Parathyroid adenoma (tissue), 2 donors: ENCODE data around the gene SF3B3.

Experiments used
- H2AFZ ChIP-seq: fragments of 300-600 bp; sonication (generic); one replicate; pipeline ENCODE4 v1.7.0; 2017; ENCODE audit warnings: antibody characterized with exemption, mild to moderate bottlenecking
- H3K27ac ChIP-seq: fragments of 300-600 bp; sonication (generic); one replicate; pipeline ENCODE4 v1.7.0; 2017
- H3K27me3 ChIP-seq: fragments of 300-600 bp; sonication (generic); one replicate; pipeline ENCODE4 v1.7.0; 2017; ENCODE audit warnings: low read length; ENCODE audit not compliant: control insufficient read depth, insufficient read depth
- H3K36me3 ChIP-seq: fragments of 300-600 bp; sonication (generic); one replicate; pipeline ENCODE4 v1.7.0; 2017; ENCODE audit warnings: low read length; ENCODE audit not compliant: control insufficient read depth, insufficient read depth
- H3K4me1 ChIP-seq: fragments of 300-600 bp; sonication (generic); one replicate; pipeline ENCODE4 v1.7.0; 2017; ENCODE audit warnings: control low read depth
- H3K4me2 ChIP-seq: fragments of 300-600 bp; sonication (generic); one replicate; pipeline ENCODE4 v1.7.0; 2017; ENCODE audit warnings: low read length
- H3K4me3 ChIP-seq: fragments of 300-600 bp; sonication (generic); one replicate; pipeline ENCODE4 v1.7.0; 2017; ENCODE audit warnings: low read depth, low read length
- H3K79me2 ChIP-seq: fragments of 300-600 bp; sonication (generic); one replicate; pipeline ENCODE4 v1.7.0; 2017; ENCODE audit warnings: control low read depth
- H3K9ac ChIP-seq: fragments of 300-600 bp; sonication (generic); one replicate; pipeline ENCODE4 v1.7.0; 2017; ENCODE audit warnings: mild to moderate bottlenecking
- H3K9me3 ChIP-seq: fragments of 300-600 bp; sonication (generic); one replicate; pipeline ENCODE4 v1.7.0; 2017; ENCODE audit warnings: low read length; ENCODE audit not compliant: control insufficient read depth
- TF ChIP-seq, protein P1 (sequence below): fragments of 300-600 bp; sonication (generic); IDR thresholded peaks from one replicate; pipeline ENCODE4 v1.7.0; 2017; ENCODE audit warnings: antibody characterized with exemption, mild to moderate bottlenecking
- donor health status: primary hyperparathyroidism.

Gene SF3B3

DNA sequence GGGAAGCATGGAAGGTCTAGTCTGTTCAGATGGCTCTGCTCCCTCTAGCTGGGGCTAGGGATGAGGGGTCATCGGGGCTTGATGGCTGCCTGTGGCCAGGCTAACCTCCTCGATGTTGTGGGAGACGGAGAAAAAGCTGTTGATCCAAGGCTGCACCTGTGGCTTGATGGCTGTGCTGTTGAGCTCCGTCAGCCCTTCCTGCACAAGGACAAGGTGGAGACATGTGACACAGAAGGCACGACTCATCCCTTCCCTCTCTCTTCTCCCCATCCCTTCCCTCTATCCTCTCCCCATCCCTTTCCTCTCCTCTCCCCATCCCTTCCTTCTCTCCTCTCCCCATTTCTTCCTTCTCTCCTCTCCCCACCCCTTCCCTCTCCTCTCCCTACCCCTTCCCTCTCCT, 41.0 kb upstream of the SF3B3 start:
- no peaks in the 10 kb centered on the region for H3K27me3 ChIP-seq
- H3K9me3 ChIP-seq: no peaks in the 10 kb centered on the region
- no peaks in the 10 kb centered on the region for H3K4me1 ChIP-seq
- no peak overlapping the region for H3K4me3 ChIP-seq
- H3K9ac ChIP-seq: no peak overlapping the region
- TF ChIP-seq, protein P1, sequence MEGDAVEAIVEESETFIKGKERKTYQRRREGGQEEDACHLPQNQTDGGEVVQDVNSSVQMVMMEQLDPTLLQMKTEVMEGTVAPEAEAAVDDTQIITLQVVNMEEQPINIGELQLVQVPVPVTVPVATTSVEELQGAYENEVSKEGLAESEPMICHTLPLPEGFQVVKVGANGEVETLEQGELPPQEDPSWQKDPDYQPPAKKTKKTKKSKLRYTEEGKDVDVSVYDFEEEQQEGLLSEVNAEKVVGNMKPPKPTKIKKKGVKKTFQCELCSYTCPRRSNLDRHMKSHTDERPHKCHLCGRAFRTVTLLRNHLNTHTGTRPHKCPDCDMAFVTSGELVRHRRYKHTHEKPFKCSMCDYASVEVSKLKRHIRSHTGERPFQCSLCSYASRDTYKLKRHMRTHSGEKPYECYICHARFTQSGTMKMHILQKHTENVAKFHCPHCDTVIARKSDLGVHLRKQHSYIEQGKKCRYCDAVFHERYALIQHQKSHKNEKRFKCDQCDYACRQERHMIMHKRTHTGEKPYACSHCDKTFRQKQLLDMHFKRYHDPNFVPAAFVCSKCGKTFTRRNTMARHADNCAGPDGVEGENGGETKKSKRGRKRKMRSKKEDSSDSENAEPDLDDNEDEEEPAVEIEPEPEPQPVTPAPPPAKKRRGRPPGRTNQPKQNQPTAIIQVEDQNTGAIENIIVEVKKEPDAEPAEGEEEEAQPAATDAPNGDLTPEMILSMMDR: no peak
- no peak overlapping the region for H3K27ac ChIP-seq
- H3K4me2 ChIP-seq: no peak overlapping the region
- no peaks in the 10 kb centered on the region for H3K36me3 ChIP-seq
- no peaks in the 10 kb centered on the region for H3K79me2 ChIP-seq
- H2AFZ ChIP-seq: no peak overlapping the region

DNA sequence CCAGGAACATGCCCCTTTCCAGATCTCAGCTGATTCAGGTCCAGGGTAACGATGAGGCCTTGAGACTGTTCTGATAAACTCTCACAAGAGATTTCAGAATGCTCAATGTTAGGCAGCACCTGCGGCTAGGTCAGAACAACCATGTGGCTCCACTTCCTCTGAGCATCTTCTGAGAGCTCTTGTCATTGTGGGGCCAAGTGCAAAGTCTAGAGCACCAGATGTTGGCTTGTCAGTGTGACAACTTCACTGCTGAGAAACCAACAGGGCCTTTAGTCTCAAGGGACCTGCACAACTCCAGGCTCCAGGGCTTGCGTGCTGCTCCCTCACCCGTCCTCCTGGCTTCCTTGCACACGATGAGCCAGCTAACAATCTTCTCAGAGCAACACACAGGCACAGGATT, 40.2 kb upstream of the SF3B3 start:
- H3K4me2 ChIP-seq: no peak overlapping the region
- H3K9me3 ChIP-seq: no peaks in the 10 kb centered on the region
- H3K79me2 ChIP-seq: no peaks in the 10 kb centered on the region
- no peaks in the 10 kb centered on the region for H3K27me3 ChIP-seq
- H3K36me3 ChIP-seq: no peaks in the 10 kb centered on the region
- no peaks in the 10 kb centered on the region for H3K4me1 ChIP-seq
- no peak overlapping the region for H3K4me3 ChIP-seq
- no peak overlapping the region for H2AFZ ChIP-seq
- TF ChIP-seq, protein P1: no peak
- H3K9ac ChIP-seq: no peak overlapping the region
- no peak overlapping the region for H3K27ac ChIP-seq

DNA sequence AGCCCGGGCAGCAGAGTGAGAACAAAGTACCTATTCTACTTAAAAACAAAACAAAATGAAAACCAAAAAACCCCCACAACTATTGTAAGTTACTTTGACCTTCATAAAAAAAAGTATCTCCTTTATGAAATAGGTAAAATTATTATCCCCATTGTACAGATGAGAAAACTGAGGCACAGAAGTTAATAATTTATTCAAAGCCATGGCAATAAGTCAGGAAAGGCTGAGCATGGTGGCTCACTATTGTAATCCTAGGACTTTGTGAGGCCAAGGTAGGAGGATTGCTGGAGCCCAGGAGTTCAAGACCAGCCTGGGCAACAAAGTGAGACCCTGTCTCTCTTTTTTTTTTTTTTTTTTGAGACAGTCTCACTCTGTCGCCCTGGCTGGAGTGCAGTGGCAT, 38.7 kb upstream of the SF3B3 start:
- Histone ChIP-seq H3K9me3 (no peaks in the 10 kb centered on the region), H3K9ac (no peak overlapping the region), H3K27me3 (no peaks in the 10 kb centered on the region), H3K4me1 (no peaks in the 10 kb centered on the region), H2AFZ (no peak overlapping the region), H3K4me2 (no peak overlapping the region), H3K79me2 (no peaks in the 10 kb centered on the region), H3K4me3 (no peak overlapping the region), H3K36me3 (no peaks in the 10 kb centered on the region), H3K27ac (no peak overlapping the region)
- TF ChIP-seq, protein P1: no peak

DNA sequence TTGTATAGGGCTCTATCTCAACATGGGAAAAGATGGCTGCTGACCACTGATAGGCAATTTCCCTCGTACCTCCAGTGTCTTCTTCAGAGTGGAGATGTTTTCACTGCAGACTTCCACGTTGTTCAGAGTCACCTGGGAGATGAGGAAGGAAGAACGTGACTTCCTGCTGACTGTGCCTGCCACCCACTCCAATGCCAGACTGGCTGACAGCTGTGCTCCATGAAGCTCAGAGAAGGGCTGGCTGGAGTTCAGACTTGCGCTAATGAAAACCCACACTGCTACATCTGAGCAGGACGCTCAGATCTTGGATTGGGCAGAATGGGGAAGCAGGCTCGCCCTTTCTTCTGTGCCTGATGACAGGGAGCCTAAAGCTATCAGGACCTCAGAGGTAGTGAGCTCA, 33.4 kb upstream of the SF3B3 start:
- no peak overlapping the region for H2AFZ ChIP-seq
- H3K4me3 ChIP-seq: no peak overlapping the region
- no peaks in the 10 kb centered on the region for H3K4me1 ChIP-seq
- no peaks in the 10 kb centered on the region for H3K36me3 ChIP-seq
- H3K79me2 ChIP-seq: no peaks in the 10 kb centered on the region
- no peak overlapping the region for H3K9ac ChIP-seq
- no peaks in the 10 kb centered on the region for H3K27me3 ChIP-seq
- H3K27ac ChIP-seq: no peak overlapping the region
- H3K9me3 ChIP-seq: no peaks in the 10 kb centered on the region
- no peak overlapping the region for H3K4me2 ChIP-seq
- TF ChIP-seq, protein P1: no peak

DNA sequence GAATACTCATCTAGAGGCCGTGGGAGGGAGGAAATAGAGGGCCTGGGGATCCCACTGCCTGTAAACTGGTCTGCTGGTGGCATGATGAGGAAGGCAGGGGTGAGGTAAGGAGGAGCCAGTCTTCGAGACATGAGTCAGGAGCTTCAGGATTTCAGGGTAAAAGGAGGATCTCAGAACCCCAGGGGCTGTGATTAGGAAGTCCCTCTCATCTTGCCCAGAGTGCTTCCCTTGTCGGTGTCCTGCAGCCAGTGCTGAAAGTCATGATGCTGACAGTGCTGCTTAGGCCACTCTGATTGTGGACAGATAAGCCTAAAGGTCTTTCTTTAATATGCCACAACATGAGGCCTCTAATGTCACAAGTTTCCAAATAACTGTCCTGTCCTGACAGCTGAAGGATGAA, 29.8 kb upstream of the SF3B3 start:
- Histone ChIP-seq H3K36me3 (no peaks in the 10 kb centered on the region), H3K27ac (no peak overlapping the region), H3K79me2 (no peaks in the 10 kb centered on the region), H3K4me2 (no peak overlapping the region), H3K4me3 (no peak overlapping the region), H3K9ac (no peak overlapping the region), H2AFZ (no peak overlapping the region), H3K27me3 (no peaks in the 10 kb centered on the region), H3K4me1 (no peaks in the 10 kb centered on the region), H3K9me3 (no peaks in the 10 kb centered on the region)
- TF ChIP-seq, protein P1: no peak
